Measurements from ENCODE around the gene GMDS. TPM values are rescaled to one million over a fixed set of nuclear protein-coding genes. Genes with fewer than 3 reads are reported as not detected.

The GMDS gene
- total RNA-seq, 8 experiments from 2014 or later = 4.5 to 61.7 (median 6.9) TPM

GRCh38 chr6:1987640-1988039 is 257.8 kb downstream of the GMDS start:
- Histone ChIP-seq H3K27ac (no peak overlapping the region), H3K4me1 (replicated peaks in 1 of 2) (peaks cover 0 to 3% of the 10 kb centered on the region in 2 donors), H3K4me3 (no peak overlapping the region)
- 6 to 90% (median 62%) methylated on average over 1 to 2 of the region's 2 CpGs for WGBS, 10 experiments
- in situ Hi-C loops (cut with MboI; ENCODE audit: low pct_unique_long_range_greater_than_20kb in 2 of 9, low sequenced_read_pairs in 9 of 9, unreplicated experiment in 9 of 9) = no loop called here
- ATAC-seq (replicated peaks in 6 of 8) = peak in 2 of 8 experiments; percentile 12 to 28

- Histone ChIP-seq H3K4me1 (replicated peaks in 1 of 2) (peaks cover 0 to 3% of the 10 kb centered on the region in 2 donors), H3K4me3 (no peak overlapping the region), H3K27ac (no peak overlapping the region)
- no peak for ATAC-seq (replicated peaks in 6 of 8)
- in situ Hi-C loops (cut with MboI; ENCODE audit: low pct_unique_long_range_greater_than_20kb in 2 of 9, low sequenced_read_pairs in 9 of 9, unreplicated experiment in 9 of 9) = no loop called here
- WGBS, 10 experiments = 0 to 60% (median 50%) methylated on average over 1 of the region's 1 CpG; no CpG with 5 or more reads in 3 of the 10 experiments
Observed at GRCh38 chr6:1986454-1987243, 258.8 kb downstream of the GMDS start.

GRCh38 chr6:1984346-1984994 is 260.9 kb downstream of the GMDS start:
- 20 to 100% (median 97%) methylated on average over 1 to 3 of the region's 3 CpGs; no CpG with 5 or more reads in 2 of the 10 experiments for WGBS, 10 experiments
- no peak for ATAC-seq (replicated peaks in 6 of 8)
- no peak overlapping the region for H3K27ac ChIP-seq
- in situ Hi-C loops (cut with MboI; ENCODE audit: low pct_unique_long_range_greater_than_20kb in 2 of 9, low sequenced_read_pairs in 9 of 9, unreplicated experiment in 9 of 9) = no loop called here
- no peak overlapping the region for H3K4me3 ChIP-seq
- no peaks in the 10 kb centered on the region for H3K4me1 ChIP-seq (replicated peaks in 1 of 2)

GRCh38 chr6:1983850-1984249 is 261.6 kb downstream of the GMDS start:
- no peak for ATAC-seq (replicated peaks in 6 of 8)
- in situ Hi-C loops (cut with MboI; ENCODE audit: low pct_unique_long_range_greater_than_20kb in 2 of 9, low sequenced_read_pairs in 9 of 9, unreplicated experiment in 9 of 9) = no loop called here
- 67 to 100% (median 100%) methylated on average over 1 of the region's 1 CpG; no CpG with 5 or more reads in 1 of the 10 experiments for WGBS, 10 experiments

GRCh38 chr6:1972962-1973361 is 272.4 kb downstream of the GMDS start:
- no peak overlapping the region for H3K27ac ChIP-seq
- ATAC-seq (replicated peaks in 6 of 8) = no peak
- WGBS, 10 experiments = 60 to 93% (median 88%) methylated on average over 1 to 3 of the region's 3 CpGs; no CpG with 5 or more reads in 3 of the 10 experiments
- in situ Hi-C loops (cut with MboI; ENCODE audit: low pct_unique_long_range_greater_than_20kb in 2 of 9, low sequenced_read_pairs in 9 of 9, unreplicated experiment in 9 of 9) = no loop called here
- H3K4me1 ChIP-seq (replicated peaks in 1 of 2) = peaks cover 13 to 25% of the 10 kb centered on the region in 2 donors
- H3K4me3 ChIP-seq = no peak overlapping the region

More at GRCh38 chr6:1983850-1984249, 261.6 kb downstream of the GMDS start:
- Histone ChIP-seq H3K4me1 (replicated peaks in 1 of 2) (no peaks in the 10 kb centered on the region), H3K4me3 (no peak overlapping the region), H3K27ac (no peak overlapping the region)

- Histone ChIP-seq H3K4me1 (replicated peaks in 1 of 2) (peaks cover 13 to 25% of the 10 kb centered on the region in 2 donors), H3K27ac (no peak overlapping the region), H3K4me3 (no peak overlapping the region)
- 27 to 93% (median 48%) methylated on average over 1 to 5 of the region's 5 CpGs for WGBS, 10 experiments
- in situ Hi-C loops (cut with MboI; ENCODE audit: low pct_unique_long_range_greater_than_20kb in 2 of 9, low sequenced_read_pairs in 9 of 9, unreplicated experiment in 9 of 9) = no loop called here
- ATAC-seq (replicated peaks in 6 of 8) = peak in 1 of 8 experiments; percentile 37
Observed at GRCh38 chr6:1971612-1972011, 273.8 kb downstream of the GMDS start.

GRCh38 chr6:1970151-1970561 is 275.2 kb downstream of the GMDS start:
- 28 to 94% (median 62%) methylated on average over 2 to 6 of the region's 8 CpGs; no CpG with 5 or more reads in 6 of the 10 experiments for WGBS, 10 experiments
- ATAC-seq (replicated peaks in 6 of 8) = peak in 5 of 8 experiments; percentile 88 to 94 (median 93)
- in situ Hi-C loops (cut with MboI; ENCODE audit: low pct_unique_long_range_greater_than_20kb in 2 of 9, low sequenced_read_pairs in 9 of 9, unreplicated experiment in 9 of 9) = no loop called here
- Histone ChIP-seq H3K4me1 (replicated peaks in 1 of 2) (peaks cover 13 to 25% of the 10 kb centered on the region in 2 donors), H3K4me3 (no peak overlapping the region), H3K27ac (peak overlapping the region in 1 of 2 donors; percentile 83)

- in situ Hi-C loops (cut with MboI; ENCODE audit: low pct_unique_long_range_greater_than_20kb in 2 of 9, low sequenced_read_pairs in 9 of 9, unreplicated experiment in 9 of 9) = no loop called here
- no peak overlapping the region for H3K27ac ChIP-seq
- H3K4me1 ChIP-seq (replicated peaks in 1 of 2) = peaks cover 13 to 23% of the 10 kb centered on the region in 2 donors
- 71 to 100% (median 94%) methylated on average over 2 to 5 of the region's 5 CpGs; no CpG with 5 or more reads in 2 of the 10 experiments for WGBS, 10 experiments
- no peak for ATAC-seq (replicated peaks in 6 of 8)
- H3K4me3 ChIP-seq = no peak overlapping the region
Observed at GRCh38 chr6:1966713-1967112, 278.7 kb downstream of the GMDS start.

GRCh38 chr6:1965596-1966224 is 279.7 kb downstream of the GMDS start:
- Histone ChIP-seq H3K27ac (no peak overlapping the region), H3K4me1 (replicated peaks in 1 of 2) (peaks cover 13 to 16% of the 10 kb centered on the region in 2 donors), H3K4me3 (no peak overlapping the region)
- ATAC-seq (replicated peaks in 6 of 8) = no peak
- in situ Hi-C loops (cut with MboI; ENCODE audit: low pct_unique_long_range_greater_than_20kb in 2 of 9, low sequenced_read_pairs in 9 of 9, unreplicated experiment in 9 of 9) = no loop called here
- WGBS, 10 experiments = 70 to 100% (median 88%) methylated on average over 1 to 5 of the region's 6 CpGs

GRCh38 chr6:1963596-1963995 is 281.8 kb downstream of the GMDS start:
- in situ Hi-C loops (cut with MboI; ENCODE audit: low pct_unique_long_range_greater_than_20kb in 2 of 9, low sequenced_read_pairs in 9 of 9, unreplicated experiment in 9 of 9) = no loop called here
- ATAC-seq (replicated peaks in 6 of 8) = no peak
- Histone ChIP-seq H3K4me3 (no peak overlapping the region), H3K4me1 (replicated peaks in 1 of 2) (peaks cover 0 to 9% of the 10 kb centered on the region in 2 donors), H3K27ac (no peak overlapping the region)
- WGBS, 10 experiments = 72 to 100% (median 92%) methylated on average over 1 to 2 of the region's 2 CpGs; no CpG with 5 or more reads in 5 of the 10 experiments

GRCh38 chr6:1962201-1962600 is 283.2 kb downstream of the GMDS start:
- in situ Hi-C loops (cut with MboI; ENCODE audit: low pct_unique_long_range_greater_than_20kb in 2 of 9, low sequenced_read_pairs in 9 of 9, unreplicated experiment in 9 of 9) = no loop called here
- no peak overlapping the region for H3K4me3 ChIP-seq
- ATAC-seq (replicated peaks in 6 of 8) = no peak
- peaks cover 0 to 9% of the 10 kb centered on the region in 2 donors for H3K4me1 ChIP-seq (replicated peaks in 1 of 2)
- WGBS, 10 experiments = 80 to 100% (median 96%) methylated on average over 1 to 3 of the region's 3 CpGs; no CpG with 5 or more reads in 2 of the 10 experiments
- H3K27ac ChIP-seq = no peak overlapping the region

- WGBS, 10 experiments = 61 to 97% (median 88%) methylated on average over 2 to 12 of the region's 13 CpGs
- H3K4me1 ChIP-seq (replicated peaks in 1 of 2) = peaks cover 0 to 9% of the 10 kb centered on the region in 2 donors
- in situ Hi-C loops (cut with MboI; ENCODE audit: low pct_unique_long_range_greater_than_20kb in 2 of 9, low sequenced_read_pairs in 9 of 9, unreplicated experiment in 9 of 9) = no loop called here
- peak in 1 of 8 experiments; percentile 40 for ATAC-seq (replicated peaks in 6 of 8)
- no peak overlapping the region for H3K27ac ChIP-seq
- no peak overlapping the region for H3K4me3 ChIP-seq
Observed at GRCh38 chr6:1960486-1961142, 284.8 kb downstream of the GMDS start.

Data from motor neuron (in vitro differentiated cells).